Hematopoietic multipotent progenitor cell treated with erythropoietin and hydrocortisone succinate and interleukin-3 and kit ligand, for 17 days (in vitro differentiated cells): Measurements from ENCODE around the gene LAMA5.

Experiments
- DNase-seq: peaks from one replicate; pipeline ENCODE4 v3.0.0-alpha.2; 2015; ENCODE audit warnings: low spot score

LAMA5 gene

DNA sequence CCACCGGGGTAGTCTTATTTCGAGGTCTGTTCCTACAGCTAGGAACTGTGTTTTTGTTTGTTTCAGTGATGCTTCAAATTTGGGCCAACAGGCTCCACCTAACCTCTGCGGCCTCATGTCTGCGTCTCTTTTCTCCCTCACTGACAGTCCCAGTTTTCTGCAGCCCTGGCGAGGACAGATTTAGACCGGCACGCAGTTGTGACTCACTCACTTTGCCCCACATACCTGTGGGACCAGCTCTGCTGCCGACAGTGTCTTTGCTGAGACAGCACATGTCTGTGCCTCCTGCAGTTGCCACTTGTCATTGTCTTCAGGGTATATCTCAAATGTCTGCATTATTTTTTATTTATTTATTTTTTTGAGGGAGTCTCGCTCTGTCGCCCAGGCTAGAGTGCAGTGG, 99.6 kb downstream of the LAMA5 start:
- DNase-seq: no peak

DNA sequence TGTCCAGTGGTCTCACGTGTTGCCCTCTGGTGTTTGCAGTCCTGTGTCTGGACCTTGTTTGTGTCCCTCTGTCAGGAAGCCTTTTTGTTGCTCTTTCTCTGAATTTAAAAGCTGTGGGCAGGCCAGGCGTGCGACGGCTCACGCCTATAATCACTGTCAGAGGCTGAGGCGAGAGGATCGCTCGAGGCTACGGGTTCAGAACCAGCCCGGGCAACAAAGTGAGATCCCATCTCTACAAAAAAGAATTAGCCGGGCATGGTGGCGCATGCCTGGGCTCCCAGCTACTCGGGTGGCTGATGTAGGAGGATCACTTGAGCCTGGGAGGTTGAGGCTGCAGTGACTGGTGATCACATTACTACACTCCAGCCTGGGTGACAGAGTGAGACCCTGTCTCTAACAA, 100.3 kb downstream of the LAMA5 start:
- DNase-seq: no peak

GRCh38 chr20:62266340-62266739, 100.8 kb downstream of the LAMA5 start:
- no peak for DNase-seq

- no peak for DNase-seq
Observed at GRCh38 chr20:62265365-62265764, 101.7 kb downstream of the LAMA5 start.

- DNase-seq: no peak
Observed at GRCh38 chr20:62263396-62263795, 103.7 kb downstream of the LAMA5 start.

- DNase-seq: no peak
Observed at GRCh38 chr20:62262064-62262463, 105.0 kb downstream of the LAMA5 start.

DNA sequence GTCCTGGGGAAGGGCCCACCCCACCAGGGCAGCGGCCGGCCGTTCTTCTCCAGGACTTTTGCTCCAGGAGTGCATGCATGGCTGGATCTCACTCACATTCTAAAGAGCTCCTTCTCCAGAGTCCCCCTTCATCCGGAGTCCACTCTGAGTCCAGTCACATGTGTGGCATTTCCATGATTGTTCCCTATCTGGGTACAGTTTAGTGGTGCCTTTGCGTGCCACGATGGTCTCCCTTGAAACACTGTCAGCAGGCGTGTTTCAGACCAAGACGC, 107.9 kb downstream of the LAMA5 start:
- no peak for DNase-seq
